PC-9 (cell line): ENCODE measurements around the gene UBE2G2.

Experiments used
- EZH2 ChIP-seq: fragments of 200-600 bp; sonication (generic); IDR thresholded peaks from 2 replicates; pipeline ENCODE4 v1.8.0; 2017; ENCODE audit warnings: antibody characterized with exemption, low read depth
- TF ChIP-seq, protein P1 (sequence below): fragments of 200-600 bp; sonication (generic); conservative IDR thresholded peaks from 2 replicates; pipeline ENCODE4 v1.6.1; 2017; ENCODE audit warnings: mixed run types, antibody characterized with exemption, mild to moderate bottlenecking, moderate library complexity

DNA sequence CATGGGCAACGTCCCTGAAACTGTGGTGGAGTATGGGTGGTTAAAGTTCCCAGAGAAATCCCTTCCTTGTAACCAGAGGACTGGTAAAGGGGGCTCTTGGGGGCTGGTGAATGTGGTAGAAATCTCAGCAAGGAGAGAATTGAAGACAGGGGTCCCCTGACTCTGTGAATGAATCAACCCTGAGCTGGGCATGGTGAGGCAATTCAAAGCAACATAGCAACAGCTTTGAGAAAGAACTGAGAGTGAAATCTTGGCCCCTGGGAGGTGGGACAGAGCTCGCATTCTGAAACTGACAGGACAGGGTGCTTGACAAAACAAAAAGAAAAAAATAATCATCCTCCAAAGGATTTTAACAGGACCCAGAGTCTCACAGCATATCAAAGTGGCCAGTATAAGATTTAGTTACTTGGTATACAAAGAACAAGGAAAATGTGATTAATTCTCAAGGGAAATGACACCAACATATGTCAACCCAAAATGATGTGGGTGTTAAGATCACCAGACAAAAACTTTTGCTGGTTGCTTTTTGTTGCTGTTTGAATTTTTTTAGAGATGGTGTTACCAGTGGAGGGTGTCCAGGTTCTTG is 28.0 kb upstream of the UBE2G2 start:
- TF ChIP-seq, protein P1, sequence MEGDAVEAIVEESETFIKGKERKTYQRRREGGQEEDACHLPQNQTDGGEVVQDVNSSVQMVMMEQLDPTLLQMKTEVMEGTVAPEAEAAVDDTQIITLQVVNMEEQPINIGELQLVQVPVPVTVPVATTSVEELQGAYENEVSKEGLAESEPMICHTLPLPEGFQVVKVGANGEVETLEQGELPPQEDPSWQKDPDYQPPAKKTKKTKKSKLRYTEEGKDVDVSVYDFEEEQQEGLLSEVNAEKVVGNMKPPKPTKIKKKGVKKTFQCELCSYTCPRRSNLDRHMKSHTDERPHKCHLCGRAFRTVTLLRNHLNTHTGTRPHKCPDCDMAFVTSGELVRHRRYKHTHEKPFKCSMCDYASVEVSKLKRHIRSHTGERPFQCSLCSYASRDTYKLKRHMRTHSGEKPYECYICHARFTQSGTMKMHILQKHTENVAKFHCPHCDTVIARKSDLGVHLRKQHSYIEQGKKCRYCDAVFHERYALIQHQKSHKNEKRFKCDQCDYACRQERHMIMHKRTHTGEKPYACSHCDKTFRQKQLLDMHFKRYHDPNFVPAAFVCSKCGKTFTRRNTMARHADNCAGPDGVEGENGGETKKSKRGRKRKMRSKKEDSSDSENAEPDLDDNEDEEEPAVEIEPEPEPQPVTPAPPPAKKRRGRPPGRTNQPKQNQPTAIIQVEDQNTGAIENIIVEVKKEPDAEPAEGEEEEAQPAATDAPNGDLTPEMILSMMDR: no peak
- TF ChIP-seq EZH2: no peak
